ENCODE measurements around the gene CPZ.
"Not testable (repeated sequence)": the region's sequence is repeated elsewhere in the genome, so short reads cannot be mapped to it uniquely, and the experiment has no call there.

Gene CPZ

GRCh38 chr4:8615921-8616787, 23.6 kb downstream of the CPZ start:
- no peak for DNase-seq (ENCODE audit: extremely low spot score)
- ChIA-PET CTCF (no interaction called here), POLR2A (no interaction called here)
- TF ChIP-seq FOXK2 (IDR thresholded peaks at IDR 0.05), result no peak

GRCh38 chr4:8616831-8617230, 24.3 kb downstream of the CPZ start:
- CTCF ChIA-PET, result interaction anchor here (1.1 kb wide), 1 partner anchor 19 kb away, joined by 3 read pairs; no protein-coding TSS in a partner anchor

DNA sequence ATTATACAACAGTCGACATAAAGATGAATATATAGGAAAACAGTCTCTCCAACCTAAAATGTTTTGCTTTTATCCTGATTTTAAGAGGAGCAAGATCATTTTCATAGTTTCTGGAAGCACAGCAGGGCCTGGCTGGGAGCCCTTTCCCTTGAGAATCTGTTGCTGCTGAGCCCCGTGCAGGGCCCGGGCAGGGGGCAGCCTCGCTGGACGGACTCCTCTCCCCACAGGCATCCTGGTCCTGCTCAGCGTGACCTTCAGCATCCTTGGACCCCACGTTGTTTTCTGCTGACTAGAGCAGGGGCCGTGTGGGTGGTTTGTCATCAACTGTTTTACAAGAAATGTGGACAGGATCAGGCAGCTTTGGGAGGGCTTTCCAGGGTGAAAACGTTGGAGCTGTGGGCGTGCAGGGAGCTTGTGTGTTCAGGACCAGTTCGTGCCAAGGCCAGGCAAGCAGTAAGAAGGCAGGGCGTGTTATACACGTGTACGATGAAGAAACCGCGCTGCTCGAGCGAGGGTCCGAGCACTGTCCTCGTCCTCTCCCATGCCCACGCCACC, 25.0 kb downstream of the CPZ start:
- no peak for TF ChIP-seq L3MBTL2 (conservative IDR thresholded peaks at IDR 0.05)
- TF ChIP-seq FOXK2 (IDR thresholded peaks at IDR 0.05), result no peak
- TF ChIP-seq ZNF384 (IDR thresholded peaks at IDR 0.05), result no peak
- no peak for TF ChIP-seq ARNT (IDR thresholded peaks at IDR 0.05)
- TF ChIP-seq SUZ12 (IDR thresholded peaks at IDR 0.05), result no peak
- TF ChIP-seq CTBP1 (IDR thresholded peaks at IDR 0.05; ENCODE audit: borderline replicate concordance), result no peak
- no peak for TF ChIP-seq FOXM1 (IDR thresholded peaks at IDR 0.05; ENCODE audit: borderline replicate concordance)
- no peak for TF ChIP-seq ELF4 (IDR thresholded peaks at IDR 0.05)
- TF ChIP-seq NFRKB (IDR thresholded peaks at IDR 0.05), result no peak
- TF ChIP-seq TARDBP (IDR thresholded peaks at IDR 0.05), result no peak
- no peak for TF ChIP-seq FOXA1 (IDR thresholded peaks at IDR 0.05)
- POLR2A ChIA-PET, result no interaction called here
- DNase-seq (ENCODE audit: extremely low spot score), result no peak
- CTCF ChIA-PET, result interaction anchor here (1.1 to 1.2 kb wide), 2 partner anchors 10 to 19 kb away, joined by 3 read pairs; no protein-coding TSS in a partner anchor

More at GRCh38 chr4:8616831-8617230, 24.3 kb downstream of the CPZ start:
- no peak for TF ChIP-seq ELF4 (IDR thresholded peaks at IDR 0.05)
- TF ChIP-seq FOXM1 (IDR thresholded peaks at IDR 0.05; ENCODE audit: borderline replicate concordance), result no peak
- no peak for TF ChIP-seq L3MBTL2 (conservative IDR thresholded peaks at IDR 0.05)
- no peak for TF ChIP-seq ZNF384 (IDR thresholded peaks at IDR 0.05)
- no peak for TF ChIP-seq TARDBP (IDR thresholded peaks at IDR 0.05)
- TF ChIP-seq NFRKB (IDR thresholded peaks at IDR 0.05), result no peak
- TF ChIP-seq SUZ12 (IDR thresholded peaks at IDR 0.05), result no peak
- TF ChIP-seq HDGF (IDR thresholded peaks at IDR 0.05; ENCODE audit: borderline replicate concordance), result no peak
- TF ChIP-seq FOXA1 (IDR thresholded peaks at IDR 0.05), result no peak
- no peak for TF ChIP-seq FOXK2 (IDR thresholded peaks at IDR 0.05)
- no peak for TF ChIP-seq CTBP1 (IDR thresholded peaks at IDR 0.05; ENCODE audit: borderline replicate concordance)
- no peak for TF ChIP-seq ARNT (IDR thresholded peaks at IDR 0.05)
- TF ChIP-seq LEF1 (IDR thresholded peaks at IDR 0.05; ENCODE audit: borderline replicate concordance), result no peak
- TF ChIP-seq PKNOX1 (IDR thresholded peaks at IDR 0.05), result no peak
- no peak for TF ChIP-seq BHLHE40 (IDR thresholded peaks at IDR 0.05; ENCODE audit: borderline replicate concordance)
- TF ChIP-seq SP1 (IDR thresholded peaks at IDR 0.05), result no peak
- POLR2A ChIA-PET, result no interaction called here
- DNase-seq (ENCODE audit: extremely low spot score), result no peak

DNA sequence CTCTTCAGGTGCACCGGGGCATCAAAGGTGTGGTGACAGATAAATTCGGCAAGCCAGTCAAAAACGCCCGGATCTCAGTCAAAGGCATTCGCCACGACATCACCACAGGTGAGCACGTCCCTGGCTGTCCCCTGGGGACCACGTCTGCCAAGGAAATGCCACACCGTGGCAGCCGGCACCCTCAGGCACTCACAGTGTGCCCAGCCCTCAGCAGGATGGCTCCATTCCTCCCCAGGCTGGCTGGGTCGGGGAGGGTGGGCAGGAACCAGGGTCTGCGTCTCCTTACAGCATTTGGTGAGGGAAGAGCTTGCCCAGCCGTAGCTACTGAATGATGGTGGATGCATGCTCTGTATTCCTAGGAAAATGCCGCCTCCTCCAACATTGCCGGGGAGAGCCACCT, 25.9 kb downstream of the CPZ start:
- CTCF ChIA-PET, result interaction anchor here (1.2 kb wide), 1 partner anchor 11 kb away, joined by 3 read pairs; no protein-coding TSS in a partner anchor
- TF ChIP-seq NFRKB (IDR thresholded peaks at IDR 0.05) (no peak), ELF4 (IDR thresholded peaks at IDR 0.05) (no peak), FOXM1 (IDR thresholded peaks at IDR 0.05; ENCODE audit: borderline replicate concordance) (no peak), CTBP1 (IDR thresholded peaks at IDR 0.05; ENCODE audit: borderline replicate concordance) (no peak), SP1 (IDR thresholded peaks at IDR 0.05) (no peak), FOXA1 (IDR thresholded peaks at IDR 0.05) (no peak), BHLHE40 (IDR thresholded peaks at IDR 0.05; ENCODE audit: borderline replicate concordance) (no peak), ARNT (IDR thresholded peaks at IDR 0.05) (no peak), HDGF (IDR thresholded peaks at IDR 0.05; ENCODE audit: borderline replicate concordance) (no peak), PKNOX1 (IDR thresholded peaks at IDR 0.05) (no peak), SUZ12 (IDR thresholded peaks at IDR 0.05) (no peak), LEF1 (IDR thresholded peaks at IDR 0.05; ENCODE audit: borderline replicate concordance) (no peak)
- POLR2A ChIA-PET, result no interaction called here
- no peak for DNase-seq (ENCODE audit: extremely low spot score)

DNA sequence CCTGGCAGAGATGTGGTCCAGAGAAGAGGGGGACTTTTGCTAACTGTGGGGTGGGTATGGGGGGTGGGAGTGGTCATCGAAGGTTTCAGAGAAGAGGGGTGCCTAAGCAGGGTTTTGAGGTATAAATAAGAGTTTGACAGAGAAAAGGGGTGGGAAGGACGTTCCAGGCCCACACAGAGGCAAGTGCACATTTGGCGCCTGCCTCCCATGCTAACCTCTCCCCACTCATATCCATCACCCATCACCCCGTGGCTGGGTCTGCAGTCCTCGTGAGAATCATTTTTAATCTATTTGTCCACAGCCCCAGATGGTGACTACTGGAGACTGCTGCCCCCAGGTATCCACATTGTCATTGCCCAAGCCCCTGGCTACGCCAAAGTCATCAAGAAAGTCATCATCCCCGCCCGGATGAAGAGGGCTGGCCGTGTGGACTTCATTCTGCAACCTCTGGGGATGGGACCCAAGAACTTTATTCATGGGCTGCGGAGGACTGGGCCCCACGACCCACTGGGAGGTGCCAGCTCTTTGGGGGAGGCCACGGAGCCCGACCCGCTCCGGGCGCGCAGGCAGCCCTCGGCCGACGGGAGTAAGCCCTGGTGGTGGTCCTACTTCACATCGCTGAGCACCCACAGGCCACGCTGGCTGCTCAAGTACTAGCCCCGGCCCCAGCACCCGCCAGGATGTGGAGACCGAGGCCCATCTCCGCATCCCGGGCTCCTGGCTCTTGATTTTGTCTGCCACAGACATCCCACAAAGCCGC, 26.6 kb downstream of the CPZ start:
- ChIA-PET CTCF (interaction anchor here (1.2 kb wide), 3 partner anchors 9 to 12 kb away, joined by 3 to 4 read pairs (median 3); no protein-coding TSS in a partner anchor), POLR2A (no interaction called here)
- TF ChIP-seq FOXM1 (IDR thresholded peaks at IDR 0.05; ENCODE audit: borderline replicate concordance) (no peak), ARNT (IDR thresholded peaks at IDR 0.05) (no peak), ELF4 (IDR thresholded peaks at IDR 0.05) (no peak)
- DNase-seq (ENCODE audit: extremely low spot score), result no peak

- POLR2A ChIA-PET; CTCF ChIA-PET; DNase-seq (ENCODE audit: extremely low spot score): not testable (repeated sequence)
Observed at GRCh38 chr4:8621135-8621534, 28.6 kb downstream of the CPZ start.

- CTCF ChIA-PET; POLR2A ChIA-PET; DNase-seq (ENCODE audit: extremely low spot score): not testable (repeated sequence)
Observed at GRCh38 chr4:8624601-8625272, 32.2 kb downstream of the CPZ start.

DNA sequence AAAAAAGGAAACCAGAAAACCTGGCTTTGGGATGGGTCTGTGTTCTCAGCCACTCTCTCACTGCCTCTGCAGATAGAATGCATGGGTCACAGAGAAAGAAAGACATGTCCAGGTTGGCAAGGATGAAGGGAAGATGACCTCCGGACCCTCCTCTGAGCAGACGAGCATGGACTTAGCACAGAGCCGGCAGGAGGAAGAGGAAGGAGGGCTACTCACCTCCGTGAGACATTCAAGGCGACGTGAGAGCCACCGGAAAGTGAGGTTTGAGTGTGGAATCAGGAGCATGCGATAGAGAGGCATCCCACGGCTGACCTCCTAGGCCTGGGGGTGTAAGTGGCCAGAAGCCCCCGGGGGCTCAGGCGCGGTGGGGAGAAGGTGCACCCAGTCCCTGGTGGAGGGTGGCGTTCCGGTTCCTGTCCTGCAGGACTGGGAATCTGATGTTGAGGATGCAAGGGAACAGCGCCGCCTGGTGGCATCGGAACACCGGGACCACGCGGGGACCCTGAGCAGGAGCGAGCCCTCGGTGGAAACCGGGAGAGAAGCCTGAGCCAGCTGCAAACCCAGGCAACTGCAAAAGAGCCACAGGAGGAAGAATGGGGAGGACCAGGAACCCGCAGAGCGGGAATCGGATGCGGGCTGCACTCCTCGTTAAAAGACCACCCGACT, 37.8 kb downstream of the CPZ start:
- DNase-seq (ENCODE audit: extremely low spot score); POLR2A ChIA-PET; CTCF ChIA-PET: not testable (repeated sequence)

DNA sequence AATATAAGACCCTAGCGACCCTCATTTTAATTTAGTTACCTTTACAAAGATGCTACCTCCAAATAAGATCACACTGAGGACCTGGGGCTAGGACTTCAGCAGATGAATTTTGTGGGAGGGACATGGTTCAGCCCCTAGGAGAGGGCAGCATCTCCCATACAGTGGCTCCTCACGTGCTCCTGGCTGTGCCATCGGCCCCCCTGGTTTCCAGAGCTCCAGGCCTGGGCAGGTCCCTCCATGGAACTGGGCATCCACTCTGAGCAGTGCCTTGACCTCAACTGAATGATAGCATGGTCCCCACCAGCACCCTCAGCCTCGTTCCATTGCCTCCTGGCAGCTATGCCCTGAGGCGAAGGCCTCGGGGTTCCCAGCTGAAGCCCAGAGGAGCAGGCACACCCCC, 39.3 kb downstream of the CPZ start:
- DNase-seq (ENCODE audit: extremely low spot score); CTCF ChIA-PET; POLR2A ChIA-PET: not testable (repeated sequence)

- CTCF ChIA-PET; POLR2A ChIA-PET; DNase-seq (ENCODE audit: extremely low spot score): not testable (repeated sequence)
Observed at GRCh38 chr4:8634773-8635172, 42.2 kb downstream of the CPZ start.
